ENCODE data around the gene CDH4.

- TF ChIP-seq CTCF (IDR thresholded peaks at IDR 0.05) (no peak), POLR2AphosphoS5 (IDR thresholded peaks at IDR 0.05; ENCODE audit: low read depth, low read length) (no peak), SIN3A (IDR thresholded peaks at IDR 0.05; ENCODE audit: borderline replicate concordance, insufficient read depth, low read depth, low read length) (no peak)
Observed at GRCh38 chr20:61535091-61535490, 283.0 kb downstream of the CDH4 start.
